Measurements from ENCODE around the gene HEATR9.

The HEATR9 gene

DNA sequence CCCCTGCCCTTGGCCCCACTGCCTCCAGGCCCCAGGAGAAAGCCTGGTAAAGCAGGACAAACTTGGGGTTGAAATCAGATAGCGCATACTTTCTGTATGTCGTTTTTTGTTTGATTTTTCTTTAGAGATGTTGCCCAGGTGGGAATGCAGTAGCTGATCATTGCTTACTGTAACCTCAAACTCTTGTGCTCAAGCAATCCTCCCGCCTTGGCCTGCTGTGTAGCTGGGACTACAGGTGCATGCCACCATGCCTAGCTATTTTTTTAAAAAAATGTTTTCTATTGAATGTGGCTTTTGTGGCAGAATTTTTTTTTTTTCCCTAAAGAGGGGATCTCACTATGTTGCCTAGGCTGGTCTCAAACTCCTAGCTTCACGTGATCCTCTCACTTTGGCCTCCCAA lies 22.6 kb upstream of the HEATR9 start:
- no peaks in the 10 kb centered on the region for H3K27me3 ChIP-seq (replicated peaks; ENCODE audit: insufficient read depth, low read length)
- H3F3A ChIP-seq (ENCODE audit: insufficient read depth, low read length) = no peaks in the 10 kb centered on the region
- peaks cover 18% of the 10 kb centered on the region for H3K4me1 ChIP-seq (ENCODE audit: low read length)
- no peak for DNase-seq
- no peak overlapping the region for H2AFZ ChIP-seq (ENCODE audit: low read length)
- no peaks in the 10 kb centered on the region for H3K79me2 ChIP-seq (ENCODE audit: low read length)
- no peaks in the 10 kb centered on the region for H3K9me2 ChIP-seq (replicated peaks; ENCODE audit: insufficient read depth, low read length)
- TF ChIP-seq, protein P1, sequence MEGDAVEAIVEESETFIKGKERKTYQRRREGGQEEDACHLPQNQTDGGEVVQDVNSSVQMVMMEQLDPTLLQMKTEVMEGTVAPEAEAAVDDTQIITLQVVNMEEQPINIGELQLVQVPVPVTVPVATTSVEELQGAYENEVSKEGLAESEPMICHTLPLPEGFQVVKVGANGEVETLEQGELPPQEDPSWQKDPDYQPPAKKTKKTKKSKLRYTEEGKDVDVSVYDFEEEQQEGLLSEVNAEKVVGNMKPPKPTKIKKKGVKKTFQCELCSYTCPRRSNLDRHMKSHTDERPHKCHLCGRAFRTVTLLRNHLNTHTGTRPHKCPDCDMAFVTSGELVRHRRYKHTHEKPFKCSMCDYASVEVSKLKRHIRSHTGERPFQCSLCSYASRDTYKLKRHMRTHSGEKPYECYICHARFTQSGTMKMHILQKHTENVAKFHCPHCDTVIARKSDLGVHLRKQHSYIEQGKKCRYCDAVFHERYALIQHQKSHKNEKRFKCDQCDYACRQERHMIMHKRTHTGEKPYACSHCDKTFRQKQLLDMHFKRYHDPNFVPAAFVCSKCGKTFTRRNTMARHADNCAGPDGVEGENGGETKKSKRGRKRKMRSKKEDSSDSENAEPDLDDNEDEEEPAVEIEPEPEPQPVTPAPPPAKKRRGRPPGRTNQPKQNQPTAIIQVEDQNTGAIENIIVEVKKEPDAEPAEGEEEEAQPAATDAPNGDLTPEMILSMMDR (IDR thresholded peaks at IDR 0.05; ENCODE audit: low read length) = no peak
- TF ChIP-seq EZH2phosphoT487 (IDR thresholded peaks at IDR 0.05; ENCODE audit: low read length) = no peak
- no peak for TF ChIP-seq EZH2 (optimal IDR thresholded peaks at IDR 0.05; ENCODE audit: low read depth, low read length)
- no peaks in the 10 kb centered on the region for H4K20me1 ChIP-seq (ENCODE audit: insufficient read depth, low read length)
- no peak overlapping the region for H3K4me2 ChIP-seq (ENCODE audit: low read depth, low read length)
- no peaks in the 10 kb centered on the region for H3K9me3 ChIP-seq (replicated peaks; ENCODE audit: insufficient read depth, low read length)
- H3K9ac ChIP-seq (ENCODE audit: low read length) = no peak overlapping the region
- no peak overlapping the region for H3K27ac ChIP-seq (ENCODE audit: low read length)
- no peak overlapping the region for H3K4me3 ChIP-seq (ENCODE audit: low read length)
- no peaks in the 10 kb centered on the region for H3K36me3 ChIP-seq (replicated peaks; ENCODE audit: insufficient read depth, low read length)

DNA sequence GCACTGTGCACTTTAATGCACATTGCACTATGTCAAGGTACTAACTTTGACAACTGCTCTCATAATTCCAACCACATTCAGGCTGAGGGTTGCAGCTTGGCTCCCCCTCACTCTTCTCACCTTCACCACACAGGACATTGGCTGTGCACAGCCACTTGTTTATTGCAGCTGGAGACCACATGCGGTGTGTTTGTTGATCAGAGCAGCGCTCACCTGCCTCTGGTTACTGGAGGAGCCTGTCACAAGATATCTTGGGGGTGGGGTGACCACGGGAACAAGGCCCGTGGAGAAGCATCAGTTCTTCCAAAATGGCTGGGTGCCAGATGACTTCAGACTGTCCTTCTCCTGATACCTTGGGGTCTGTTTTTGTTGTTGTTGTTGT lies 22.1 kb upstream of the HEATR9 start:
- no peaks in the 10 kb centered on the region for H3K9me3 ChIP-seq (replicated peaks; ENCODE audit: insufficient read depth, low read length)
- H3K27ac ChIP-seq (ENCODE audit: low read length) = no peak overlapping the region
- no peaks in the 10 kb centered on the region for H3K79me2 ChIP-seq (ENCODE audit: low read length)
- no peaks in the 10 kb centered on the region for H4K20me1 ChIP-seq (ENCODE audit: insufficient read depth, low read length)
- no peaks in the 10 kb centered on the region for H3K9me2 ChIP-seq (replicated peaks; ENCODE audit: insufficient read depth, low read length)
- TF ChIP-seq EZH2 (optimal IDR thresholded peaks at IDR 0.05; ENCODE audit: low read depth, low read length) (no peak), EZH2phosphoT487 (IDR thresholded peaks at IDR 0.05; ENCODE audit: low read length) (no peak)
- TF ChIP-seq, protein P1 (IDR thresholded peaks at IDR 0.05; ENCODE audit: low read length) = no peak
- H3K9ac ChIP-seq (ENCODE audit: low read length) = no peak overlapping the region
- peaks cover 18% of the 10 kb centered on the region for H3K4me1 ChIP-seq (ENCODE audit: low read length)
- DNase-seq = no peak
- H3K4me3 ChIP-seq (ENCODE audit: low read length) = no peak overlapping the region
- no peaks in the 10 kb centered on the region for H3K27me3 ChIP-seq (replicated peaks; ENCODE audit: insufficient read depth, low read length)
- no peak overlapping the region for H3K4me2 ChIP-seq (ENCODE audit: low read depth, low read length)
- H3F3A ChIP-seq (ENCODE audit: insufficient read depth, low read length) = no peaks in the 10 kb centered on the region
- H3K36me3 ChIP-seq (replicated peaks; ENCODE audit: insufficient read depth, low read length) = no peaks in the 10 kb centered on the region
- no peak overlapping the region for H2AFZ ChIP-seq (ENCODE audit: low read length)

DNA sequence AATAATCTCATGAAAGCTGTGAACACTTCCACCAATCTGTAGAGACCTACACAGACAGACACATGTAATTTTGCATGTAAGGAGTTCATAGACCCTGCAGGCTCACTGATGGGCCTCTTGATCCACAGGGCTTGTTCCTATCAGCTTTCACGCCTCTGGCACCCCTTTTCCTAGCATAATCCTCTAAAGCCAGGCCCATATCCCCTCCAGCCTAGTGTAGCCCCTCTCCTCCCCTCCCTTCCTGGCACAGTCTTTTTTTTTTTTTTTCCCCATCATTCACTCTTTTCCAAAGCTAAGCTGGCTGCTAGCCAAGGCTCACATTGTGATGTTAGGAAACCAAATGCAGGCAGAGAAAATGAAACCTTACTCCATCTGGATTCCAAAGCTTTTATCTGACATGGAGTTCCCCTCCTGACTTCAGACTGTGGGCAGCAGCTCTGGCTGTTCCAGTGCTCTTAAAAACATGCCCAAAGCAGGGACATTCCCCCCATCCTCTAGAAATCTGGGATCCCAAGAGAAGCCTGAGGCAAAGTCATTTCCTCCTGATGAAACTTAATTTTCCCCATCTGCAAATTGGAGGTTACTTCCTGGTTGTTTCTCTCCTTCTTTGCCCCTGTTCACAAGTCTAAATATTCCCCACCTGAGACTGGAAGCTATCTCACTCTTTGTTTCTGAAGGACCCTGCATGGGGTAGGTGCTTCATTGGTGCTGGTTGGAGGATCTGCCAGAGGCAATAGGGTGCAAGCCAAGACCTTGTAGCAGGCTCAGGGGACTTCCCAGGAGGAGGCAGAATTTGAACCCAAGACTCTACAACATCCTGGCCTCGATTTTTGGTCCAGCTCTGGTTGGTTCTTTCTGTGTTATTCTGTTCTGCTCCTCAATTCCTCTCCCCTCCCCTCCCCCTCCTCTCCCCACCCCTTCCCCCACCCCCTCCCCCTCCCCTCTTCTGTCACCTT lies 21.4 kb upstream of the HEATR9 start:
- Histone ChIP-seq H3K79me2 (ENCODE audit: low read length) (no peaks in the 10 kb centered on the region), H2AFZ (ENCODE audit: low read length) (no peak overlapping the region), H3K4me3 (ENCODE audit: low read length) (no peak overlapping the region), H3F3A (ENCODE audit: insufficient read depth, low read length) (no peaks in the 10 kb centered on the region), H3K27ac (ENCODE audit: low read length) (no peak overlapping the region), H3K4me1 (ENCODE audit: low read length) (peaks cover 18% of the 10 kb centered on the region), H4K20me1 (ENCODE audit: insufficient read depth, low read length) (no peaks in the 10 kb centered on the region), H3K4me2 (ENCODE audit: low read depth, low read length) (no peak overlapping the region), H3K9me2 (replicated peaks; ENCODE audit: insufficient read depth, low read length) (no peaks in the 10 kb centered on the region), H3K27me3 (replicated peaks; ENCODE audit: insufficient read depth, low read length) (no peaks in the 10 kb centered on the region), H3K9ac (ENCODE audit: low read length) (no peak overlapping the region), H3K36me3 (replicated peaks; ENCODE audit: insufficient read depth, low read length) (no peaks in the 10 kb centered on the region), H3K9me3 (replicated peaks; ENCODE audit: insufficient read depth, low read length) (no peaks in the 10 kb centered on the region)
- TF ChIP-seq EZH2 (optimal IDR thresholded peaks at IDR 0.05; ENCODE audit: low read depth, low read length) = no peak
- TF ChIP-seq, protein P1 (IDR thresholded peaks at IDR 0.05; ENCODE audit: low read length) = no peak
- TF ChIP-seq EZH2phosphoT487 (IDR thresholded peaks at IDR 0.05; ENCODE audit: low read length) = no peak
- DNase-seq = no peak

All from MM.1S (cell line).